DMS53 (cell line): ENCODE measurements around the gene MPST.
A peak's percentile ranks its signal among the peaks of the same experiment; 100 is the strongest.
"Not testable (repeated sequence)": the region's sequence is repeated elsewhere in the genome, so short reads cannot be mapped to it uniquely, and the experiment has no call there.

ENCODE experiments used
- DNase-seq: peaks from one replicate; lab custom pipeline; 2025; lab: John Stamatoyannopoulos, UW

The MPST gene

DNA sequence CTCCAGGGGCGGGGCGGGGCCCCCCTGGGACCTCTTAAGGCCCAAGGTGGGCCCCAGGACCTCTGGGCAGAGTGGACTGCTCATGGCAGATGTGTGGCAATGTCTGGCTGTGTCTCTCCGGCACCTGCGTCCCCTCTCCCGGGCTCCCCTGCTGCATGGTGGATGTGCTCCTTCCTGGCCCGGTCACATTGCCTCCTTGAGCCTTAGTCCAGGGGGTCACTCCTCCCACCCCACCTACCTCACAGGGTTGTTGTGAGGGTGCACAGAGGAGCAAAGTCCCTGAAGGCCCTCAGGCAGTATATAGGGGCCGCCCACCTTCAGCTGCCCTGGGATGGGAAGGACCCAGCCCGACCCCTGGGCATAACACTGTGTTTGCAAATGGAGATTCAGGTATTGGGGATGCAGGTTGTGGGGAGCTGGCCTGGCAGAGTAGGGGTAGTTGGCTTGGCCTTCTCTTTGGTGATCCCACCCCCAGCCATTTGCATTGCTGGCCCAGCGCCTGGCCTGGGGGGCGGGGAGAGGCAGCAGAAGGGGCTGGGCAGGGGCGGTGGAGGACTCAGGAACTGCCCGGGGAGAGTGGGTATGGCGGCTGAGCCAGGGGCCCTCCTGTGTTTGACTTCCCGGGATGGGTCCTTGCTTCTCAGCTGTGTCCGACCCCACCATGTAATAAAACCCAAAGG is 43.3 kb downstream of the MPST start:
- DNase-seq, result no peak

- DNase-seq, result peak; percentile 66
Observed at GRCh38 chr22:37063431-37064420, 44.2 kb downstream of the MPST start.

DNA sequence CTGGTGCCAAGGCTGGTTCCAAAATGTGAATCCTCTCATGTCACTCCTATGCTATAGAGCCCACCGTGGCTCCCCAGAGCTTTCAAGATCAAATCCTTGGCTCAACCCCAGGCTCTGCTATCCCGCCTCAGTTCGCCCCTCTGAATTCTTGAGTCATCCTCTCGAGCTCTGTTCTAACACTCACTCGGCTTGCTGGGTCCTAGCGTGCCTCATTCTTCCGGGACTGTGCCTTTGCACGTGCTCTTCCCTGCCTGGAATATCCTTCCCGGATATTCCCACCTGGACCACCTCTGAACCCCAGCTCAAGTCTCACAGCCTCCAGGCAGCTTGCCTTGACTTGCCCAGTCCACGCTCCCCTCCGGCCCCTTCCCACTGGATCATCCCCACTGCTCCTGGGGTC is 45.0 kb downstream of the MPST start:
- DNase-seq, result no peak

DNA sequence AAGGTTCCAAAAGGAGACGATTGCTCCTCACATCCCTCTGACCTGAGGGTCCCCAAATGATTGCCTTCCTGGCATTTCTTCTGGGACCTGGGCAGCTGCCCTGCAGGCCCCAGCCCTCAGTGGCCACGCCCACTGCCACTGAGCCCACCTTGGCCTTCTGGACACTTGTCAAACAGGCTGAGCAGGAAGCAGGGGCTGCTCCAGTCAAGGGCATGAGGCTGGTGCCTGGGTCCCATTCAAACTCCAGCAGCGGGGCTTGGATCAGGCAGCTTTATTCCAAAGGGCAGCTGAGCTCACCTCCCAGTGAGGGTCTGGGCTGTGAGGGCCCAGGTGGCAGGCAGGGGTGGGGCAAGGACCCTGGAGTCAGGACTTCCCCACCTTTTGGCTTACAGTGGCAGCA is 45.6 kb downstream of the MPST start:
- peak; percentile 2 for DNase-seq

DNA sequence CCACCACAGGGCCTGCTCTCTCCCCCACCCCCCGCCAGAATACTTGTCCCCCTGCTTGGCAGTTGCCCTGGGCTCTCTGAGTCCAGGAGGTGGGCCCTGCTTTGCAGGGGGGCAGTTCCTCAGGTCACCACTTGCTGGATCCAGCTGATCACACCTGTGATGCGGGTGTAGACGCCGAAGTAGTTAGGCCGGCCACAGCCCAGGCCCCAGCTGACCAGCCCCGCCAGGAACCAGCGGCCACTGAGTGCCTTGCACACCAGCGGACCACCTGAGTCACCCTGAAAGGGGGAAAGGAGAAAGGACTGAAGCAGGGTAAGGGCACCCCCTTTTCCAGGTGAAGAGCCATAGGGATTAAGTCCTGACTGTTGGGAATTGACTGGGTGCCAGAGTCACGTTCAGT is 46.4 kb downstream of the MPST start:
- DNase-seq, result no peak

DNA sequence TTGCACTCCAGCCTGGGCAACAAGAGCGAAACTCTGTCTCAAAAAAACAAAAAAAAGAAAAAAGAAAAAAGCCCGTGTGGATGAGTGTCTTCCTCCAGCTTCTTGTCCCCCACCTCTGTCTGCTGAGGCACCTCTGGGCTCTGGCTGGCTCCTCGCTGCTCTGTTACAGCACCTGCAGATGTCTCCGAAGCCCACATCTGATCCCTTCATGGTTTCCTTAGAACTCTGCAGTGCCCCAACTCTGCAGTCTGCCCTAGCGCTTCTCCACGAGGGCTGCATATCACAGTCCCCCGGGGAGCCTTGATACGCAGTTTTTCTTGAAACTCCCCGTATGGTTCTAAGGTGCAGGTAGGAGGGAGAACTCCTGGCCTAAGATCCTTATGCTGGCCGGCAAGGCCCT is 47.9 kb downstream of the MPST start:
- no peak for DNase-seq

GRCh38 chr22:37068859-37069258 is 49.3 kb downstream of the MPST start:
- DNase-seq, result no peak

GRCh38 chr22:37069319-37069718 is 49.8 kb downstream of the MPST start:
- no peak for DNase-seq

- DNase-seq, result no peak
Observed at GRCh38 chr22:37069719-37070118, 50.2 kb downstream of the MPST start.

DNA sequence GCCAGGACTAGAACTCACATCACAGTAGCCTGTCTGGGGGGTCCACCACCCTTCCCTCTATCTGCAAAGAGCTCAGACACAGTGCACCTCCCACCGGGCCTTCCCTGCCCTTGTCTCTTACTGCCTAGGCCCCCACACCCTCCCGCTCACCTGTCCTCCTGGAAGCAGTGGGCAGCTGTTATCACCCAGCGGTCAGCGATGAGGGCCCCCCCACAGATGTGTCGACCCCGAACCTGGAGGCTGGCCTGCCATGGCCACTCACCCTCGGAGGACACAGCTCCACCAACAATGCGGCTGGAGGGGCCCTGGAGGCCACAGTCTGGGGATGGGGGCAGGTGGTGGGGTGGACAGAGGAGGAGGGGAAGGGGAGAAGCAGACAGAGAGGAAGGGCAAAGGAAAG is 50.8 kb downstream of the MPST start:
- no peak for DNase-seq

- no peak for DNase-seq
Observed at GRCh38 chr22:37070744-37071143, 51.2 kb downstream of the MPST start.

- DNase-seq, result not testable (repeated sequence)
Observed at GRCh38 chr22:37071850-37072592, 52.5 kb downstream of the MPST start.

DNA sequence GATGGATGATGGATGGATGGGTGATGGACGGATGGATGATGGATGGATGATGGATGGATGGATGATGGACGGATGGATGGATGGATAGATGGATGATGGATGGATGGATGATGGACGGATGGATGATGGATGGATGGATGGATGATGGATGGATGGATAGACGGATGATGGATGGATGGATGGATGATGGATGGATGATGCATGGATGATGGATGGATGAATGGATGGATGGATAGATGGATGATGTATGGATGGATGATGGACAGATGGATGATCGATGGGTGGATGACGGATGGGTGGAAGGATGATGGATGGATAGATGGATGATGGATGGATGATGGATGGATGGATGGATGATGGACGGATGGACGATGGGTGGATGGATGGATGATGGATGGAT is 53.1 kb downstream of the MPST start:
- DNase-seq, result no peak

DNA sequence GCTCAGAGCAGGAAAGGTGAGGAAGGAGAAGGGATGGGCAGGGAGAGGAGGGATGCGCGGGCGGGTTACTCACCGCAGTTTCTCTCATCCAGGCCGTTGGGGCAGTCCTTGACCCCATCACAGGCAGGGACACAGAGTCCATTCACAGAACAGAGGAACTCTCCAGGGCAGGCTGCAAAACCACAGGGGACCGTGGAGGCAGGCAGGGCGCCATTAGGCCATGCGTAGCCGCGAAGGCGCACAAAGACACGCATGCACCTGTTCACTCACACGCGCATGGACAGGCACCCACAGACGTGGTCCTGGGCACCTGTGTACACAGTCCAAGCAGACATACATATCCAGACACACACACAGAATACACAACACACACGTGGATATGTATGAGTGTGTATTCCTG is 55.0 kb downstream of the MPST start:
- DNase-seq, result no peak

- DNase-seq, result no peak
Observed at GRCh38 chr22:37075046-37075445, 55.5 kb downstream of the MPST start.

- DNase-seq, result no peak
Observed at GRCh38 chr22:37075822-37076433, 56.4 kb downstream of the MPST start.

- peak; percentile 27 for DNase-seq
Observed at GRCh38 chr22:37077802-37078448, 58.4 kb downstream of the MPST start.

DNA sequence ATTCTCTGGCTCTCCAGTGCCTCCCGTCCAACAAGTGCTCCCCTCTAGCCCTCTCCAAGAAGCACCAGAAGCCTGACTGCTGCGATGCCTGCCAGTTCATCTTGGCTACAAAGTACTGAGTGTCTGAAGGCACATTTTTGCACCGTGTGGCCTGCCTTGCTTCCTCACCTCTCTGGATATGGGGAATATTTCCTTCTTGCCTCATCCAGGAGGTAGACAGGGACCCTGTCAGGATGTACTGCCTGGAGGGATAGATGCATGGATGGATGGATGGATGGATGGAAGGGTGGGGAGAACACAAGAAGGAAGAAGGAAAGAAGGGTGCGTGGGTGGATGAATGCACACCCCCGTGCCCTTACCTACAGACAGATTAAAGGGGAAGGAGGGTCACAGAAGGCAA is 59.6 kb downstream of the MPST start:
- no peak for DNase-seq
